HepG2 (cell line): ENCODE data around the gene OARD1. TPM values are rescaled to one million over a fixed set of nuclear protein-coding genes. Genes with fewer than 3 reads are reported as not detected.

Experiments
- ASH2L ChIP-seq: fragments of 300-600, 200-600 bp; sonication (generic); IDR thresholded peaks from 2 replicates; pipeline ENCODE4 v1.7.0; 2017; ENCODE audit warnings: low read depth, mild to moderate bottlenecking, moderate library complexity, mixed read lengths, low read length; ENCODE audit not compliant: insufficient read length
- ATRX ChIP-seq: sonication (generic); formaldehyde crosslinking; IDR thresholded peaks from 2 replicates; pipeline ENCODE4 v1.4.0; 2020; ENCODE audit warnings: missing genetic modification reagents, borderline replicate concordance
- FLYWCH1 ChIP-seq: sonication (generic); formaldehyde crosslinking; IDR thresholded peaks from 2 replicates; pipeline ENCODE4 v1.8.1; 2023; ENCODE audit warnings: mild to moderate bottlenecking, missing genetic modification reagents
- FOXP1 ChIP-seq, 2 experiments: fragments of 450-650 bp in 1 of 2; IDR thresholded peaks; 2 replicates each; pipeline ENCODE4 v1.6.1; 2017 to 2018; ENCODE audit warnings: antibody characterized with exemption in 1 of 2
- GRHL1 ChIP-seq: sonication (generic); formaldehyde crosslinking; conservative IDR thresholded peaks from 2 replicates; pipeline ENCODE4 v1.8.0; 2022; ENCODE audit warnings: missing genetic modification reagents
- HNF4G ChIP-seq, 2 experiments: sonication (generic) in 1 of 2; formaldehyde crosslinking in 1 of 2; IDR thresholded peaks; 2 replicates each; pipeline versions ENCODE4 v1.4.0 to v1.6.1; 2011 to 2020; ENCODE audit warnings: borderline replicate concordance in 2 of 2, low read depth in 2 of 2, mild to moderate bottlenecking in 2 of 2, low read length in 1 of 2, missing genetic modification reagents in 1 of 2, moderate library complexity in 1 of 2
- JUN ChIP-seq: sonication (generic); formaldehyde crosslinking; IDR thresholded peaks from 2 replicates; pipeline ENCODE4 v1.4.0; 2020; ENCODE audit warnings: mild to moderate bottlenecking, missing genetic modification reagents
- KLF12 ChIP-seq: sonication (generic); formaldehyde crosslinking; IDR thresholded peaks from 2 replicates; pipeline ENCODE4 v1.4.0; 2020; ENCODE audit warnings: missing genetic modification reagents, borderline replicate concordance
- KLF15 ChIP-seq: sonication (generic); formaldehyde crosslinking; IDR thresholded peaks from 2 replicates; pipeline ENCODE4 v1.8.1; 2023; ENCODE audit warnings: borderline replicate concordance, mild to moderate bottlenecking, inconsistent platforms, missing genetic modification reagents, mixed read lengths
- KLF16 ChIP-seq, 2 experiments: sonication (generic) in 1 of 2; formaldehyde crosslinking in 1 of 2; IDR thresholded peaks; 2 replicates each; pipeline versions ENCODE4 v1.6.1 to v1.8.0; 2016 to 2023; ENCODE audit warnings: missing genetic modification reagents in 2 of 2, missing compliant biosample characterization in 1 of 2
- NR3C1 ChIP-seq: sonication (generic); formaldehyde crosslinking; IDR thresholded peaks from 2 replicates; pipeline ENCODE4 v1.4.0; 2020; ENCODE audit warnings: missing genetic modification reagents
- PCBP1 ChIP-seq: fragments of 200-400 bp; formaldehyde crosslinking; IDR thresholded peaks from 2 replicates; pipeline ENCODE4 v1.6.1; 2017; ENCODE audit warnings: mild to moderate bottlenecking, low read depth, low read length, borderline replicate concordance
- STAT5B ChIP-seq: sonication (generic); formaldehyde crosslinking; IDR thresholded peaks from 2 replicates; pipeline ENCODE4 v1.4.0; 2020; ENCODE audit warnings: missing genetic modification reagents
- TAF1 ChIP-seq: sonication (generic); formaldehyde crosslinking; IDR thresholded peaks from 2 replicates; pipeline ENCODE4 v1.4.0; 2020; ENCODE audit warnings: missing genetic modification reagents
- ZBTB33 ChIP-seq: sonication (generic); formaldehyde crosslinking; IDR thresholded peaks from 2 replicates; pipeline ENCODE4 v1.4.0; 2020; ENCODE audit warnings: missing genetic modification reagents
- ZFP36 ChIP-seq: fragments of 150-350 bp; IDR thresholded peaks from 2 replicates; pipeline ENCODE4 v1.6.1; 2018; ENCODE audit warnings: borderline replicate concordance, low read length, low read depth; ENCODE audit not compliant: partially characterized antibody
- ZNF224 ChIP-seq: sonication (generic); formaldehyde crosslinking; IDR thresholded peaks from 2 replicates; pipeline ENCODE4 v1.5.0; 2020; ENCODE audit warnings: mild to moderate bottlenecking, missing genetic modification reagents
- ZNF329 ChIP-seq: sonication (generic); formaldehyde crosslinking; IDR thresholded peaks from 2 replicates; pipeline ENCODE4 v1.9.0; 2021; ENCODE audit warnings: low read depth, mild to moderate bottlenecking, missing genetic modification reagents
- ZNF496 ChIP-seq: sonication (generic); formaldehyde crosslinking; IDR thresholded peaks from 2 replicates; pipeline ENCODE4 v1.8.1; 2023; ENCODE audit warnings: mild to moderate bottlenecking, moderate library complexity, missing genetic modification reagents; ENCODE audit not compliant: insufficient replicate concordance
- ZNF570 ChIP-seq: sonication (generic); formaldehyde crosslinking; IDR thresholded peaks from 2 replicates; pipeline ENCODE4 v1.4.0; 2020; ENCODE audit warnings: mild to moderate bottlenecking, missing genetic modification reagents, borderline replicate concordance
- ZNF598 ChIP-seq: sonication (generic); formaldehyde crosslinking; IDR thresholded peaks from 2 replicates; pipeline ENCODE4 v1.5.1; 2020; ENCODE audit warnings: mild to moderate bottlenecking, missing genetic modification reagents, borderline replicate concordance
- ZNF660 ChIP-seq: sonication (generic); formaldehyde crosslinking; IDR thresholded peaks from 2 replicates; pipeline ENCODE4 v1.5.1; 2020; ENCODE audit warnings: mild to moderate bottlenecking, low read depth, missing genetic modification reagents, borderline replicate concordance
- polyA plus RNA-seq, 8 experiments: library from polyadenylated mRNA; depleted of rRNA in 3 of 8; stranded (reverse) in 7 of 8; unstranded in 1 of 8; fragments of >200 nt; fragmentation: Illumina TruSeq in 4 of 8; extraction: Trizol in 4 of 8; gene quantifications; 2 replicates each; pipeline versions ENCODE4 v1.2.1 to v1.2.3, GENCODE V29; 2011 to 2016; ENCODE audit warnings: low read depth in 4 of 8, missing spikeins in 1 of 8, mixed read lengths in 1 of 8; ENCODE audit not compliant: insufficient read depth in 1 of 8
- total RNA-seq, 5 experiments: library from RNA; depleted of rRNA; stranded (reverse); fragments of >200 nt; fragmentation: Illumina TruSeq; extraction: Trizol; gene quantifications; 2 replicates each; pipeline ENCODE4 v1.2.3, GENCODE V29; 2016; ENCODE audit warnings: low read depth in 1 of 5
- TF ChIP-seq, protein P1 (sequence below): sonication (generic); formaldehyde crosslinking; IDR thresholded peaks from 2 replicates; pipeline ENCODE4 v1.8.0; 2022; ENCODE audit warnings: mild to moderate bottlenecking, missing genetic modification reagents, moderate library complexity

OARD1 gene
- total and polyA plus RNA-seq, 2 of the 13 experiments (the other 11 are each of a cell fraction or from before 2014, with no cell fraction given): 18.4 to 49.0 TPM

- TF ChIP-seq KLF16 (CRISPR knock-in tag; IDR thresholded peaks at IDR 0.05) (peak in 1 of 2 experiments; percentile 69; a peak in 2 of 4 replicates), ATRX (CRISPR knock-in tag) (no peak), ZNF496 (CRISPR knock-in tag) (no peak), ZNF570 (no peak), ZNF660 (CRISPR knock-in tag) (no peak), STAT5B (CRISPR knock-in tag) (no peak), NR3C1 (CRISPR knock-in tag) (no peak), PCBP1 (no peak), ASH2L (peak; percentile 91), ZFP36 (no peak), GRHL1 (CRISPR knock-in tag) (no peak), KLF12 (CRISPR knock-in tag) (no peak), TAF1 (CRISPR knock-in tag) (peak; percentile 78), ZNF598 (CRISPR knock-in tag) (peak; percentile 69; the same call in 1 of the 2 replicates), ZNF224 (CRISPR knock-in tag) (no peak), FOXP1 (IDR thresholded peaks at IDR 0.05) (no peak), FOXP1 (CRISPR knock-in tag; IDR thresholded peaks at IDR 0.05) (peak; percentile 35; the same call in 1 of the 2 replicates), HNF4G (IDR thresholded peaks at IDR 0.05; ENCODE audit: borderline replicate concordance, low read depth, low read length) (no peak), HNF4G (CRISPR knock-in tag; IDR thresholded peaks at IDR 0.05; ENCODE audit: borderline replicate concordance, low read depth) (peak; percentile 79; the same call in 1 of the 2 replicates), FLYWCH1 (CRISPR knock-in tag) (no peak), KLF15 (CRISPR knock-in tag) (peak; percentile 41; the same call in 1 of the 2 replicates), ZNF329 (CRISPR knock-in tag) (no peak), ZBTB33 (CRISPR knock-in tag) (no peak), JUN (no peak; the same call in none of the 2 replicates)
- TF ChIP-seq, protein P1, sequence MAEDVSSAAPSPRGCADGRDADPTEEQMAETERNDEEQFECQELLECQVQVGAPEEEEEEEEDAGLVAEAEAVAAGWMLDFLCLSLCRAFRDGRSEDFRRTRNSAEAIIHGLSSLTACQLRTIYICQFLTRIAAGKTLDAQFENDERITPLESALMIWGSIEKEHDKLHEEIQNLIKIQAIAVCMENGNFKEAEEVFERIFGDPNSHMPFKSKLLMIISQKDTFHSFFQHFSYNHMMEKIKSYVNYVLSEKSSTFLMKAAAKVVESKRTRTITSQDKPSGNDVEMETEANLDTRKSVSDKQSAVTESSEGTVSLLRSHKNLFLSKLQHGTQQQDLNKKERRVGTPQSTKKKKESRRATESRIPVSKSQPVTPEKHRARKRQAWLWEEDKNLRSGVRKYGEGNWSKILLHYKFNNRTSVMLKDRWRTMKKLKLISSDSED: no peak
Measured at GRCh38 chr6:41071923-41072835, at the start of gene OARD1 (continued).
